ENCODE measurements around the gene ZFR2.

The ZFR2 gene

DNA sequence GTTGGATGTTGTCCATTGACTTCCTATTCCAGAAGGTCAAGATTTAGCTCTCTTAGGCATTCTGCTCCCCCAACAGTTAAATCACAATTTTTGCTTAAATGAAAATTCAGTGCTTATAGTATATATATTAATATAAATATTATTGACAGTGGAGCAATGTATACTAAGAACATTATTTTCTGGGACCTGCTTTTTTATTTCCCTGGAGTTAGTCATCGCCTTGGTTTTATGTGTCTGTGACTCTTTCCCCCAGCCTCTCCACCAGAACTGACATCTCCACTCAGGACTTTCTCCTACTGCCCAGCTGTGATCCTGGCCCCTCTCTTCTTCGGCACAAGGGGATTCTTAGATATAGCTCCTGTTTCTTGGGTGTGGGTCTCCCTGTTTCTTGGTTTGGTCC is 72.5 kb downstream of the ZFR2 start:
- DNase-seq (ENCODE audit: insufficient read length, low spot score), result no peak
- no peak for FAIRE-seq

DNA sequence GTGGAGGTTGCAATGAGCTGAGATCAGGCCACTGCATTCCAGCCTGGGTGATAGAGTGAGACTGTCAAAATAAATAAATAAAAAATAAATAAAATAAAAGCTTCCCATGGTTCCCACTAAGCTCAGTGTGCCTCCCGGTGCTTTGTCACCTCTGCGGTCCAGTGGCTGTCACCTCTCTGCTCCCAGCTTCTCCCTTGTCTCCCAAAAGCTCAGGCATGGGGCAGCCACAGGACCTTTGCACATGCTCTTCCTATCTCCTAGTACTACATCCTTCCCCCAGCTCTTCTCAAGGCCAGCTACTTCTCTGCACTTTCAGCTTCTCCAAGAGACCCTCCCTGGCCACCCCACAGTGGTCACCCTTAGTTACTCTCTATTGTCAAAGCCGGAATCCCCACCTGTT is 75.0 kb downstream of the ZFR2 start:
- DNase-seq (ENCODE audit: insufficient read length, low spot score) (no peak), FAIRE-seq (no peak)

DNA sequence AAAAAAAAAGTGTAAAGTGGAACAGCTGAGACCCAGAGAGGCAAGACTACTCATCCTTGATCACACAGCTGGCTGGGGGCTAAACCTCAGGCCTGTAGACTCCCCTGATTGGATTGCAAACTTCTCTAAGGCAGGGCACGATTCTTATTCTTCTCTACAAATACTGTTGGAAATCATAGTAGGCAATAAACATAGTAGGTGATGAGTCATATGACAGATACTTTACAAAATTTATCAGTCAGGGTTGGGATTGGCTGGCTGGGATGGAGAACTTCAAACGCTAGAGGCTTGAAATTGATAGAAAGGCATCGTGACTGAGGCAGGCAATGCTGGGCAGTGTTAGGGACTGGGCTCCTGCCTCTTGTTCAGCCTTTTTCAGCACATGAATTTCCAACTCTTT is 76.7 kb downstream of the ZFR2 start:
- no peak for FAIRE-seq

DNA sequence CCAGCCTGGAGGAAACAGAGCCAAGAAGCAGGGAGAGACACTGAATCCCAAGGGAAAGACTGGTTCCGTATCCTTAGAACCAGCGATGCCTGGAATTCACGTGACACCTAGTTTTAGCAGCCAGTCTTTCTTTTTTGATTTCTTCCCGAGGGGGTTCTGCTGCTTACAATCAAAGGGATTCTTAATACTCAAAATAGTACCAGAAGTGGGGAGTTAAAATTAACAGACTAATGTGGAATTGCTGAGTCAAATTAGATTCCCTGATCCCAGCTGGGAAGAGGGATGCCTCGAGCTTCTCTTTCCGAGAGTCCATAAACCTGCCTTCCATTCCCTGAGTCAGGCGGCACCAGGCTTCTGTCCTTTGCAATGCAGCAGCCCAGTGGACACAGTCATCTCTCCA is 77.9 kb downstream of the ZFR2 start:
- FAIRE-seq (no peak), DNase-seq (ENCODE audit: insufficient read length, low spot score) (no peak)

More for the DNA sequence above, 76.7 kb downstream of the ZFR2 start:
- DNase-seq (ENCODE audit: insufficient read length, low spot score), result no peak

DNA sequence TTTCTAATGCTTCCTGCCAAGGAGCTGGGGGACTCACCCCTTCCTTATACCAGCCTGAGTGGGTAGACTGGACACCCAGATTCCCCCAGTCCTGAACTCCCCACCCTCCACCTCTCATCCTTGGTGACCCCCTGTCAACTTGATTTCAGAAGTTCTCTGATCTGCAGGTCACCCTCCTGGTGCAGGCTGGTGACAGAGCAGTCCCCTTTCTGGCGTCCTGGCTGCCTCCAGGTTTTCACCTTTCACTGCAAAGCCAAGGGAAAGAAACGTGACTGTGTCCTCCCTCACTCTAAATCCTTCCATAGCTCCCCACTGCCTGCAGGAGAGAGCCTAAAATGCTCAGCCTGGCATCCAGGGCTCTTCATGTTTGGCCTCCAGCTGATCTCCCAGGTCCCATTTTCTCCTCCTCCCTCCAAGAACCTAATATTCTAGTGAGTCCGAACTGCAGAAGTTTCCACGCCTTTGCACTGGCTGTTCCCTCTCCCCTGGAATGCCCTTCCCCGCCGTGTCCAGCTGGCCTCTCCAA is 78.6 kb downstream of the ZFR2 start:
- DNase-seq (ENCODE audit: insufficient read length, low spot score) (no peak), FAIRE-seq (no peak)

DNA sequence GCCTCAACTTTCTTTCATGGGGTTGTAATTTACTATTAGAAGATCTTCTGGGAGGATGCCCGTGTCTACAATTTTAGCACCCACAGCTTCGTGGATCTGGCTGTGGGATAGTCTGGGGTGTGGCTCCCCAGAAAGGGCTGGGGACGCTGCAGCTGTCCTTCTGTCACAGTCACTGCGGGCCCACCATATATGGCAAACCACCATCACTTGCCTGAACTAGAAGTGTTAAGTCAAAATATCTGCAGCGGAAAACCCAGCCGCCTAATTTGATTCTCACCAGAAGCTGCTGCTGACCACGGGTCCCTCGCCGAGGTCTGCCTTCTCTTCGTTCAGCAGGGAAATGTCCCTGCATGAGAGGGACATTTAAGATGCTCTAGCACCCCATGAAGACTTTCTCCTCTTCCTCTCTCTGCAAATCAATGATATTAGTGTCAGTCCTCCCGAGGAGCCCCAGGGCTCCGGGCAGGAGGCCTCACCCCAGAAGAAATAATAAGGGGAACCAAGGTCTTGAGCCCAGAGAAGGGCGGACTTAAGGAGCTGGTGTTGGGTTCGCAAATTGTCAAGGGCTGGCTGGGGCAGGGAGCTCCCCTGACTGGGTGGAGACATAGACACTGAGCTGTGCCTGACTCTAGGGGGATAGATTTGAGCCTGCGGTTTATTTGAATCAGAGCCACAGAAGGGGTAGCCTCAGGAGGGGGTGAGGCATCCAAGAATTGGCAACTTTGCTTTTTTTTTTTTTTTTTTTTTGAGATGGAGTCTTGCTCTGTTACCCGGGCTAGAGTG is 79.7 kb downstream of the ZFR2 start:
- FAIRE-seq (no peak), DNase-seq (ENCODE audit: insufficient read length, low spot score) (no peak)

DNA sequence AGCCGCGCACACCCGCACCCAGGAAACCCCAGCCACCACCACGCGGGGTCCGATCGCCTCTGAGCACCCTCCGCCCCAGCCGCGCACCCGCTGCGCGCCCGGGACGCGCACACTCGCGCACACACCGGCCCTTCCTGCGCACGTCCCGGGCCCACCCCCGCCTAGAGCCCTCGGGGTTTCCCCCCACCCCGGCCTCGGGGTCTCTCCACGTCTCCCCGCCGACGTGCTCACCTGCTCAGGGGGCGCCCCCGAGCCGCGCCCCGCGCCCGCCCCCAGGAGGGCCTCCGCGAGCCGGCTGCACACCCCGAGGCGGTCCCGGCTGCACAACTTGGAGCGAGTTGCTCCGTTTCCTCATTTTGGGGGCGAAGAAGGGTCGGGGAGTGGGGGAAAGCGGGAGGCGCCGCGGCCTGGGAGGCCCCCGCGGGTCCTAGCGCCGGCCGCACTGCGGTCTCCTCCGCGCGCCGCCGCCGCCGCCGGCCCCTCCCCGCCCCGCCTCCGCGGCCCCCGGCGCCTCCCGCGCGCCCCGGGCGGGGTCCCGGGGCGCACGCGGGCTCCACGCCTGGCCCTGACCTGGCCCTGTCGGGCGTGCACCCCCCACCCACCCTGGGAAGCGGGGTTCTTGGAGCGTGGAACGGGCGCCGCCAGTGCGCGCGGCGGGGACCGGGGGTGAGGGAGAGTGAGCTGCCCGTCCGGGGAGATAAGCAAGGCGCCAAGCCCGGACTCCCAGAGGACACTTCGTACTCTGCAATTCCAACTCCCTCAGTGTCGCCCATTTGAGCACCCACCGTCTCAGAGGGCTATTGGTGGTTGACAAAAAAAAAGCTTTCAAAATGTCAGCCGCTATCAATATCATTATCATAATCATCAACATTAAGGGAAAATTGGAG is 82.7 kb downstream of the ZFR2 start, which contains the start of gene MATK:
MATK (minus strand) TSS at position 444 of the 887 bp plus-strand sequence. CDS start 1,246 bp downstream, outside the sequence.
- DNase-seq (ENCODE audit: insufficient read length, low spot score), result no peak
- no peak for FAIRE-seq

DNA sequence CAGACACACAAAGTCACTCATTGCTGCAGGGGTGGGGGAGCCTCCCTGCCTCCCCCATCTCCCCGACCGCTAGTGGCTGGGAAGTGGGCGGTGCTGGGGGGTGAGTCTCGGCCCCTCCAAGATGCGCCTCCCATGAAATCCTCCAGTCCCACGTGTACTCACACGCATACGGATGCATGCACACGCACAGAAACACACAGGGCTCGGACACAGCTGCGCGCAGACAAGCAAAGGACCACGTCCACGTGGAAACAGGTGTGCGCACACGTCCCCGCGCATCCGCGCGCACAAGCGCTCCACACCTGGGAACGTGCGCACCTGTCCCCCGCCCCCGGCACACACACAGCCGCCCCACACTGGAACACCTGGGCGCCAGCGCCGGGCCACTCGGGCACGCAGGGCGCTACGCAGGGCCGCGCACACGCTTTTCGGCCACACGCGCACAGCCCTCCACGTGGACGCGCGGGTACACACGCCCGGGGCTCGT is 83.3 kb downstream of the ZFR2 start:
- FAIRE-seq, result no peak
- DNase-seq (ENCODE audit: insufficient read length, low spot score), result no peak

DNA sequence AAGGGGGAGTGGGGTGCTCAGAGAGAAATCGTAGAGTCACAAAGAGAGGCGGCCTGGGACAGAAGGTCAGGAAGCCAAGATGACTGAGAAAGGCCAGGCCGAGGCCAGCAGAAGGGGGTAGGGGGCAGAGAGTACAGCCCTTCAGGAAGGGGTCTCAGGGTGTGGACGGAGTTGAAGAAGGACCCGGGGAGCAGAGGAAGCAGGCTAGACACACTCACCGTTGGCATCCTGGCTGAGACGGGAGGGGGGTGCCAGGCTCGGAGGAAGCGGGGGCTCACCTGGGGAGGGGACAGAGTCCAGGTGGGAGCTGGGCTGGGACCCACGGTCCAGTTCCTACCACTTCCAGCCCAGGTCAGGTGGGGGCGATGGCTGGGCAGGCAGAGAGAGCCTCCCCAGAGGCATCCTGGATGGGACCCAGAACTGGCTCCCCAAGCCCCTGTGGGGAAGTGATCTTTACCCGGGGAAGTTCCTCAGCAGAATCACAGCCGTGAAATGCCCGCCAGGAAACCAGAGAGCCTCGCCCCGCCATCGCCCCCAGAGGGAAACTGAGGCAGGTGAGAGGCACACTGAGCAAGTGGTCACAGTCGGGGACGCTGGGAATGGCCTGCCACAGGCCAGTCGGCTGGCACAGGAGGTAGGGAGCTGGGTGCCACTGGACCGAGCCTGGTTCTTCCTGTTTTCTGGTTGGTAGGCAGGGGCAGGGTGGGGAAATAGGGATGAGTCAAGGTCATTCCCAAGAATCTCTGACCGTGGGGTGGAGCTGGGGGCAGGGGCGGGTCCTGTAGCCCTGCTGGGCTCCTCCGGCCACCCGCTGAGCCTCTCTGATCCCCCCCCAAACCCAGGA is 84.0 kb downstream of the ZFR2 start:
- DNase-seq (ENCODE audit: insufficient read length, low spot score) (no peak), FAIRE-seq (no peak)

DNA sequence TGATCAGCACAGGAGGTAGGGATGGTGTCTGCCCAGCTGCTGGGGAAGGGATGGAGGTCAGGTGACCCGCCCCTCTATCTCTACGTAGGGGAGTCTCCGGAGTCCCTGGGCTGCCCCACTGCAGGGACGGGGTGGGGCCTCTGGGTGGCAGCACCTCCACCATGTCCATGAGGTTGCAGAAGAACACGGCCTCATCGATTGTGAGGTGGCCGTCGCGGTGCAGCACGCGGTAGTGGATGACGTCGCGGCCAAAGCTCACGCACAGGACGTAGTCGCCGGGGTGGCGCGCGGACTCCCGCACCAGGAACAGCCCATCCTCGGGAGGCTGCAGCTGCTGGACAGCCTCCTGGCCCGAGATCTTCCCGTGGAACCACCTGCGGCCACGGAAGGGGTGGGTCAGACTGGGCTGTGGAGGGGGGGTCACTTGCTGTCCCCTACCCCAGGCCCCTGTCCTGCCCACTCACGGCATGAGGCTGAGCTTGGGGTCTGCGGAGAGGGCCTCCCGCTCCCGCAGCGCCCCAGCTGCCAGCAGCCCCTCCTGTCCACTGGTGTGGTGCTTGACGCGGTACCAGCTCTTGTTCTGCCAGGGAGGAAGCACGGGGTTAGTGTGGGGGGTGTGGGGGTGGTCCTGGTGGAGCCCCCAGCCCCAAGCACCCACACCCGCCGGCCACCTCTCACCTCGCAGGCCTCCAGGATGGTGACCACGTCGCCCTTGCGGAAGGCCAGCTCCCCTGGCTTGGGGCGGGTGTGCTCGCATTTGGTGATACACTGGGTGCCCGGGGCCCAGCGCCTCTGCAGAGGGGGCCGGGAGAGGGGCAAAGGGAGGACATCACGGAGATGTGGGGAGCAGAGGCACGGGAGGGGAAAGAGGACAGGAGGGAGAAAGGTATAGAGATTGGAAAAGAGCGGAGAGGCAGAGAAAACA is 84.9 kb downstream of the ZFR2 start:
- DNase-seq (ENCODE audit: insufficient read length, low spot score) (no peak), FAIRE-seq (no peak)

DNA sequence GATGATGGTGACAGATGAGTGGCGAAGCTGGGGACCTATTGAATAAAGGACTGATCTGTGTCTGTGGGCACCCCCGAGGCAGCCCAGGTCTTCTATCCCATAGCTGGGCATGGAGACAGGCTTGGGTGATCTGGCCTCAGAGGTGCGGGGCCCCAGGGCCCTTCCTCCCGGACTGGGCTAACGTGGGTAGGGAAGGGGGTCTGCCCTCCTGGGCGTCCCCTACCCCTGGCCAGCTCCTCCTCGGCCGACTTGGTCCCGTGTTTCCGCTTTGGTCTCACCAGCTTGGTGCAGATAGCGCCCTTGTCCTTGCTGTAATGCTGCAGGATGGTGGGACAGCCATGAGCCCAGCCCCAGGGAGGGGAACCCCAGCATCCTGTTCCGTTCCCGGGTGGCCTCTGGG is 85.9 kb downstream of the ZFR2 start:
- FAIRE-seq (no peak), DNase-seq (ENCODE audit: insufficient read length, low spot score) (no peak)

DNA sequence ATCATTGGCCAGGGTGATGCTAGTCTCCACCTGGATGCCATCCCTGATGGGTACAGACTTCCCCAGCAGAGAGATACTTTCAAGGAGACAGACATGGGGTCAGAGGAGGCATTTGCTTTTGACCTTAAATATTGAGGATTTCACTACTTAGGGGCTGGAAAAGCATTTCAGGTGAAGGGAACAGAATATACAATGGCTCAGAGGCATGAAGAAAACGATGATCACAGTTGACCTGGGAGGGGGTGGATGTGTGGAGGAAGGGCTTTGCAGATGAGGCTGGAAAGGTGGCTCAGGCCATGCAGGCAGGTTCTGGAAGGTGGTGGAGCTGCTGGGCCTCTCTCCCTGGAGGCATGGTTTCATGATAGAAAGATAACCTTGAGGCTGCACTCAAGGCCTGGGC is 86.5 kb downstream of the ZFR2 start:
- no peak for DNase-seq (ENCODE audit: insufficient read length, low spot score)
- no peak for FAIRE-seq

DNA sequence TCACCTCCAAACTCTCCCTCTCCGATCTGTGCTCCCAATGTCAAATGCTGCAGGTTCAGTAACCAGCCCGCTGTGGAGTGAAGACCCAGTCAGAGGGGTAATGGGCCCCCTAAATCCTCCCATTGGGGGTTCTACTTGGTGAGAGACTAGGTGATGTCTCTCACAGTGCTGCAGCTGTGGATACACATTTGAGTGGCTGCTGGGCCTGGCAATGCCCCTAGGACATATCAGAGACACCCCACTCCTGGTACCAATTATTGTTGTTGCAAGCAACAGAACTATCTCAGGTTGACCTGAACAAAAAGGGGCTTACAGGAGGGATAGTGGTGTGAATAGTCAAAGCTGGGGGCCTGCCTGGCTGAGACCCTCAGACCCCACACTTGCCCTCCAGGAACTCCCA is 87.2 kb downstream of the ZFR2 start:
- FAIRE-seq, result no peak
- DNase-seq (ENCODE audit: insufficient read length, low spot score), result no peak

DNA sequence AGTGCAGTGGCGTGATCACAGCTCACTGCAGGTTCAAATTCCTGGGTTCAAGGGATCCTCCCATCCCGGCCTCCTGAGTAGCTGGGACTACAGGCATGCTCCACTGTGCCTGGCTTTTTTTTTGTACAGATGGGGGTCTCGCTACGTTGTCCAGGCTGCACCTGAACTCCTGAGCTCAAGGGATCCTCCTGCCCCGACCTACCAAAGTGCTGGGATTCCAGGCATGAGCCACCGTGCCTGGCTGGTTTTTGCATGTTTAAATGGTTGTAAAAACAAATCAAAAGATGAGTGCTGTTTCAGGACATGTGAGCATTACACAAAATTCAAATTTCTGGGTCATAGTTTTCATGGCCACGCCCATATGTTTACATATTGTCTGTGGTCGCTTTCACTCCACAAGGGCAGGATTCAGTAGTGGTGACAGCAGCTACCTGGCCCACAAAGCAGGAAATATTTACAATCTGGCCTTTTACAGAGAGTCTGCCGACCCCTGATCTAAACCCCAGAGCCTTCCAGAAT is 88.0 kb downstream of the ZFR2 start:
- FAIRE-seq, result no peak
- DNase-seq (ENCODE audit: insufficient read length, low spot score), result no peak

DNA sequence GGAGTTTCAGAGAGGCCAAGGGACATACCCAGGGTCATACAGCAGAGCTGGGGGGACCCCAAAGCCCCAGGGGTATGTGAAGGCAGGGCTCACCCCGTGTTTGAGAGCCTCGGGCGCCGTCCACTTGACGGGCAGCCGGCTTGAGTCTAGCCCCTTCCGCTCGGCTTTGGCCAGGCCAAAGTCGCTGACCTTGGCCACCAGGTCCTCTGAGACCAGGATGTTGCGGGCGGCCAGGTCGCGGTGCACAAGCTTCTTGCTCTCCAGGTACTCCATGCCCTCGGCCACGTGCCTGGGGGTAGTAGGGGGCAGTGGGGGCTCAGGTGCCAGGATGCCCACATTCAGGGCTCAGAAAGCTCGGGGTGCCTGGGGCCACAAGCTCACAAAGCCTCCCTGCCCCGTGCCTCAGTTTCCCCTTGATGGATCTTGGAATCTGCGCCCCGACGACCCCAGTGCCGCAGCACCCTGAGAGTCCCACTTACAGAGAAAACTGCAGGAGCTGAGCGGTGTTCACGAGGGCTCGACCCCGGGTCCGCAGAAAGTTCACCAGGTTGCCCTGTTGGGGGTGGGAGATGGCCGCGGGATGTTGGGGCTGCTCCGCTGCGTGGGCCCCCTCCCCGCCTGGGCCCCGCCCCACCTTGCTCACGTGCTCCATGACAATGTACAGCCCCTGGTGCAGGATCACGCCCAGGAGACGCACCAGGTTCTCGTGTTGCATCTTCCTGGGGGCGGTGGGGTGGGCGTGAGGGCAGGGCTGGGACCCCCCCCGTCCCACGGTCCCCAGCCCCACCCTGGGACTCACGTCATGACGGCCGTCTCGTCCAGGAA is 89.7 kb downstream of the ZFR2 start:
- FAIRE-seq (no peak), DNase-seq (ENCODE audit: insufficient read length, low spot score) (no peak)

DNA sequence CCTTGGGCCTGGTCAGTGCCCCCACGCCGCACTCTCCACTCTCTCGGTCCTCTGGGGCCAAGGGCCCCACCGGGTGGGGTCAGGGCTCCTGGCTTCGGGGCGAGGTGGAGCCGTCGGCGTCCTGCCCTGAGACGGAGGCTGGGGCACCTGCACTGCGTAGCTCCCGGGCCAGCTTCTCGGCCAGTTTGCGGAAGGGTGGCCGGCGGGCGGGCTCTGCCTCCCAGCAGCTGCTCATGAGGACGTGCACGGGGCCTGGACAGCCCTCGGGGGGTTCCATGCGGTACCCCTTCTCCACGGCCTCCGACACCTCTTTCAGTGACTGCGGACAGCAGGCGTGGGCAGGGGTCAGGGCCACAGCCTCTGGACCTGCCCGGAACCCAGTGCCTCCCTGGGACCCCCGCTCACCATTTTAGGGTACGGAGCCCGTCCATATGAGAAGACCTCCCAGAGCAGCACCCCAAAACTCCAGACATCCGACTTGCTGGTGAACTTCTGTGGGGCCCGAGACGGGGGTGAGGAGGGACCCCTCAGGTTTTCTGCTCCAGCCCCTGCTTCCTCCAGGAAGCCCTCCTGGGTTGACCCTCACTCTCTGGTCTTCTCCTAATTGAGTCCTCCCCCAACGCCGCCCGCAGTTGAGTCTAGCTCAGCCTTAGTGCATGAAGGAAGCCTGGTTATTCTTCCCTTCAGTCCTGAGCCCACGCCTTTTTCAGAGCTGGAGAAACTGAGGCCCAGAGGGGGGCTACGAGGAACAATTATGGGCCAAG is 90.6 kb downstream of the ZFR2 start:
- FAIRE-seq (no peak), DNase-seq (ENCODE audit: insufficient read length, low spot score) (no peak)

DNA sequence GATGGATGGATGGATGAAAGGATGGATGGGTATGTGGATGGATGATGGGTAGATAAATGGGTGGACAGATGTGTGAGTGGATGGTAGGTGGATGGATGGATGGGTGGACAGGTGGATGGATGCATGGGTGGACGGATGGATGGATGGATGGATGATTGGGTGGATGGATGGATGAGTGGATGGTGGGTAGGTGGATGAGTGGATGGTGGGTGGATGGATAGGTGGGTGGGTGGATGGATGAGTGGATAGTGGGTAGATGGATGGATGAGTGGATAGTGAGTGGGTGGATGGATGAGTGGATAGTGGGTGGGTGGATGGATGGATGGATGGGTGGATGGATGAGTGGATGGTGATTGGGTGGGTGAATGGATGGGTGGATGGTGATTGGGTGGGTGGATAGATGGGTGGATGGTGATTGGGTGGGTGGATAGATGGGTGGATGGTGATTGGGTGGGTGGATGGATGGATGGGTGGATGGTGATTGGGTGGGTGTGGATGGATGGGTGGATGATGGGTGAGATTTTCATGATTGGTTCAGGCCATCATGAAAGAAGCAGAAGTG is 92.3 kb downstream of the ZFR2 start:
- DNase-seq (ENCODE audit: insufficient read length, low spot score) (no peak), FAIRE-seq (no peak)

Data from GM19239 (cell line).